HCT116 (cell line): ENCODE results near the gene PCLO. TPM values are rescaled to one million over a fixed set of nuclear protein-coding genes. Genes with fewer than 3 reads are reported as not detected.

Source experiments
- ATAC-seq: fragments of 200-7000 bp; cut with Tn5 transposase; 2 replicates; pipeline ENCODE4 v1.9.1; 2020; ENCODE audit warnings: mild to moderate bottlenecking, moderate library complexity
- BruUV-seq: library from RNA; stranded (reverse); fragments of 400-500 nt; replicated peaks from 2 replicates; lab custom pipeline; 2021; lab: Mats Ljungman, UMichigan
- CTCF ChIA-PET: fragments of 300-600 bp; sonication (Branson Sonifier 250); formaldehyde crosslinking; loops from one replicate; lab custom pipeline; 2021; ENCODE audit warnings: antibody characterized with exemption; lab: Charles Lee
- POLR2A ChIA-PET: fragments of 300-600, 350-600 bp; sonication (Branson Sonifier 250); formaldehyde crosslinking; loops from one replicate; lab custom pipeline; 2021; ENCODE audit warnings: antibody characterized with exemption; lab: Charles Lee
- RAD21 ChIA-PET, 2 experiments: fragments of 300-600 bp; sonication (Branson Sonifier 250); formaldehyde crosslinking; loops; one replicate each; lab custom pipeline; 2023; ENCODE audit warnings: low total read pairs in 2 of 2; ENCODE audit not compliant: uncharacterized antibody in 2 of 2, unreplicated experiment in 2 of 2, low non-redundant PET in 1 of 2; lab: Charles Lee
- DNase-seq: peaks from one replicate; pipeline ENCODE4 v3.0.0-alpha.2; 2010; ENCODE audit warnings: low read depth, low spot score
- H2AFZ ChIP-seq: fragments of 200-600 bp; shearing (Covaris generic), sonication (generic); 2 replicates; pipeline ENCODE4 v1.6.1; 2017; ENCODE audit warnings: low read depth, mixed run types, mixed read lengths, antibody characterized with exemption, low read length; ENCODE audit not compliant: poor library complexity, severe bottlenecking
- H3K27ac ChIP-seq: 2 replicates; pipeline ENCODE4 v1.5.1; 2012; ENCODE audit warnings: low read depth, low read length
- H3K27me3 ChIP-seq: fragments of 200-600 bp; sonication (generic); 2 replicates; pipeline ENCODE4 v1.6.1; 2016; ENCODE audit warnings: mixed run types, low read length, mixed read lengths; ENCODE audit not compliant: insufficient read depth
- H3K36me3 ChIP-seq, 2 experiments: fragments of 200-500 bp in 1 of 2; fragments of 200-600 bp in 1 of 2; sonication (Bioruptor generic) in 1 of 2; sonication (generic) in 1 of 2; 2 replicates each; pipeline versions ENCODE4 v1.5.1 to v1.6.1; 2014 to 2016; ENCODE audit warnings: low read length in 2 of 2, inconsistent platforms in 1 of 2, mixed read lengths in 1 of 2, mixed run types in 1 of 2; ENCODE audit not compliant: insufficient read depth in 2 of 2, control insufficient read depth in 1 of 2
- H3K4me1 ChIP-seq, 2 experiments: fragments of 200-600 bp in 1 of 2; sonication (generic) in 1 of 2; 2 replicates each; pipeline versions ENCODE4 v1.5.1 to v1.6.1; 2012 to 2017; ENCODE audit warnings: low read length in 2 of 2, inconsistent platforms in 1 of 2, mild to moderate bottlenecking in 1 of 2, mixed read lengths in 1 of 2, mixed run types in 1 of 2, moderate library complexity in 1 of 2; ENCODE audit not compliant: insufficient read depth in 2 of 2, control insufficient read depth in 1 of 2
- H3K4me2 ChIP-seq: fragments of 200-600 bp; sonication (generic); 2 replicates; pipeline ENCODE4 v1.6.1; 2017; ENCODE audit warnings: mixed run types, low read length, mixed read lengths
- H3K4me3 ChIP-seq, 2 experiments: fragments of 200-600 bp in 1 of 2; sonication (generic) in 1 of 2; replicated peaks in 1 of 2; 2 replicates each; pipeline ENCODE4 v1.5.1; 2011 to 2016; ENCODE audit warnings: low read length in 2 of 2, control low read depth in 1 of 2, low read depth in 1 of 2, mild to moderate bottlenecking in 1 of 2, mixed read lengths in 1 of 2, mixed run types in 1 of 2
- H3K79me2 ChIP-seq: fragments of 200-600 bp; sonication (generic); 2 replicates; pipeline ENCODE4 v1.6.1; 2017; ENCODE audit warnings: mild to moderate bottlenecking, mixed run types, low read length, moderate library complexity, mixed read lengths; ENCODE audit not compliant: insufficient read depth
- H3K9ac ChIP-seq: fragments of 200-600 bp; sonication (generic); 2 replicates; pipeline ENCODE4 v1.6.1; 2016; ENCODE audit warnings: low read length, mixed read lengths
- H3K9me2 ChIP-seq: fragments of 200-600 bp; sonication (generic), shearing (Covaris generic); 2 replicates; pipeline ENCODE4 v1.6.1; 2017; ENCODE audit warnings: mixed run types, mild to moderate bottlenecking, moderate library complexity; ENCODE audit not compliant: insufficient read depth
- H3K9me3 ChIP-seq, 2 experiments: fragments of 200-500 bp in 1 of 2; fragments of 200-600 bp in 1 of 2; sonication (Bioruptor generic) in 1 of 2; sonication (generic) in 1 of 2; 2 replicates each; pipeline ENCODE4 v1.6.1; 2014 to 2017; ENCODE audit warnings: low read length in 2 of 2, mixed read lengths in 2 of 2, inconsistent platforms in 1 of 2, low read depth in 1 of 2, mild to moderate bottlenecking in 1 of 2, mixed run types in 1 of 2, moderate library complexity in 1 of 2; ENCODE audit not compliant: control insufficient read depth in 1 of 2, insufficient read depth in 1 of 2
- H4K20me1 ChIP-seq: fragments of 200-600 bp; sonication (generic), shearing (Covaris generic); 2 replicates; pipeline ENCODE4 v1.6.1; 2017; ENCODE audit warnings: mixed run types, mild to moderate bottlenecking, moderate library complexity; ENCODE audit not compliant: insufficient read depth
- ATF3 ChIP-seq: IDR thresholded peaks from 2 replicates; pipeline ENCODE4 v1.6.1; 2012
- CTCF ChIP-seq, 3 experiments: fragments of 200-600 bp in 1 of 3; sonication (generic) in 1 of 3; IDR thresholded peaks in 2 of 3; conservative IDR thresholded peaks in 1 of 3; 2 replicates each; pipeline ENCODE4 v1.5.1; 2012 to 2017; ENCODE audit warnings: low read depth in 2 of 3, low read length in 2 of 3, antibody characterized with exemption in 1 of 3, borderline replicate concordance in 1 of 3, control low read depth in 1 of 3, mild to moderate bottlenecking in 1 of 3, mixed read lengths in 1 of 3, mixed run types in 1 of 3, moderate library complexity in 1 of 3; ENCODE audit not compliant: insufficient read depth in 1 of 3
- ELF1 ChIP-seq: IDR thresholded peaks from 2 replicates; pipeline ENCODE4 v1.6.1; 2012; ENCODE audit warnings: low read depth, borderline replicate concordance
- EZH2phosphoT487 ChIP-seq: fragments of 200-600 bp; IDR thresholded peaks from 2 replicates; pipeline ENCODE4 v1.6.1; 2018; ENCODE audit warnings: antibody characterized with exemption, borderline replicate concordance
- FOSL1 ChIP-seq: IDR thresholded peaks from 2 replicates; pipeline ENCODE4 v1.6.1; 2012; ENCODE audit warnings: low read depth
- MAX ChIP-seq: IDR thresholded peaks from 2 replicates; pipeline ENCODE4 v1.6.1; 2012
- POLR2AphosphoS5 ChIP-seq: IDR thresholded peaks from 2 replicates; pipeline ENCODE4 v1.6.1; 2011; ENCODE audit warnings: mild to moderate bottlenecking, low read depth, low read length, moderate library complexity
- RAD21 ChIP-seq: IDR thresholded peaks from 2 replicates; pipeline ENCODE4 v1.6.1; 2012; ENCODE audit warnings: low read depth, mild to moderate bottlenecking
- REST ChIP-seq: IDR thresholded peaks from 2 replicates; pipeline ENCODE4 v1.6.1; 2012; ENCODE audit warnings: low read depth
- SIN3A ChIP-seq: IDR thresholded peaks from 2 replicates; pipeline ENCODE4 v1.6.1; 2012; ENCODE audit warnings: low read depth
- SP1 ChIP-seq: IDR thresholded peaks from 2 replicates; pipeline ENCODE4 v1.6.1; 2012; ENCODE audit warnings: low read depth
- SRF ChIP-seq: IDR thresholded peaks from 2 replicates; pipeline ENCODE4 v1.6.1; 2012; ENCODE audit warnings: low read depth
- TCF7L2 ChIP-seq: IDR thresholded peaks from 2 replicates; pipeline ENCODE4 v1.7.0; 2011; ENCODE audit warnings: borderline replicate concordance, inconsistent platforms; ENCODE audit not compliant: insufficient read depth, insufficient read length; ENCODE audit errors: extremely low read depth
- ZFX ChIP-seq: fragments of 450-650 bp; IDR thresholded peaks from 2 replicates; pipeline ENCODE4 v1.6.1; 2017
- intact Hi-C: fragments of 100-400 bp; cut with micrococcal nuclease; formaldehyde crosslinking; loops from 2 replicates; pipeline ENCODE4 v1.10.0; 2022
- total RNA-seq: library from RNA; stranded (reverse); gene quantifications from one replicate; pipeline ENCODE4 v1.2.1, GENCODE V29; 2021; ENCODE audit not compliant: unreplicated experiment

Gene PCLO
- total RNA-seq, 1 experiment from 2014 or later, result 2.4 TPM

GRCh38 chr7:83072576-83073517 is 89.8 kb downstream of the PCLO start:
- Histone ChIP-seq H3K9me3 (no peaks in the 10 kb centered on the region), H3K79me2 (no peaks in the 10 kb centered on the region), H2AFZ (peak overlapping the region; percentile 63), H3K27ac (no peak overlapping the region), H3K4me1 (no peaks in the 10 kb centered on the region), H3K4me3 (no peak overlapping the region), H4K20me1 (no peaks in the 10 kb centered on the region), H3K9ac (no peak overlapping the region), H3K36me3 (no peaks in the 10 kb centered on the region), H3K4me2 (no peak overlapping the region), H3K27me3 (no peaks in the 10 kb centered on the region), H3K9me2 (no peaks in the 10 kb centered on the region)
- ATAC-seq (peak; percentile 66), DNase-seq (no peak)
- ChIA-PET CTCF (interaction anchor here (0.8 to 1.7 kb wide), 6 partner anchors 9 to 332 kb away, joined by 3 to 12 read pairs (median 5); no protein-coding TSS in a partner anchor), POLR2A (no interaction called here), RAD21 (interaction anchor here in 1 of 2 experiments (1.4 kb wide), 1 partner anchor 262 kb away, joined by 4 read pairs; no protein-coding TSS in a partner anchor)
- no peak for TF ChIP-seq POLR2AphosphoS5
- TF ChIP-seq ATF3, result no peak
- TF ChIP-seq FOSL1, result no peak
- no peak for TF ChIP-seq SIN3A
- TF ChIP-seq CTCF (IDR thresholded peaks at IDR 0.05 in 2 of 3, conservative IDR thresholded peaks at IDR 0.05 in 1 of 3; ENCODE audit: borderline replicate concordance in 1 of 3, insufficient read depth in 1 of 3, low read depth in 2 of 3, low read length in 2 of 3), result peak; percentile 37 to 43 (median 37); a peak in 4 of 6 replicates
- TF ChIP-seq TCF7L2, result no peak
- TF ChIP-seq REST, result no peak
- no peak for TF ChIP-seq MAX
- TF ChIP-seq SP1, result no peak
- no peak for TF ChIP-seq ZFX
- TF ChIP-seq ELF1, result no peak
- no peak for TF ChIP-seq SRF
- TF ChIP-seq EZH2phosphoT487, result no peak
- TF ChIP-seq RAD21, result peak; percentile 56; the same call in 1 of the 2 replicates
- intact Hi-C loops, result loop anchor here (2.0 kb wide), 2 partner anchors 262 to 332 kb away; no protein-coding TSS in a partner anchor
- no TSS peak for BruUV-seq
